Erythroblast (primary cell): Measurements from ENCODE around the gene IP6K1.

Experiments used
- GATA1 ChIP-seq: IDR thresholded peaks from 2 replicates; pipeline ENCODE4 v1.6.1; 2011; ENCODE audit warnings: low read depth, mild to moderate bottlenecking, control low read depth, low read length, moderate library complexity
- POLR2A ChIP-seq: IDR thresholded peaks from 2 replicates; pipeline ENCODE4 v1.6.1; 2011; ENCODE audit warnings: mild to moderate bottlenecking, low read length

GRCh38 chr3:49799761-49800160 lies 13.4 kb upstream of the IP6K1 start, which contains the start of gene CDHR4:
- TF ChIP-seq POLR2A: no peak
- TF ChIP-seq GATA1: no peak
